SK-N-MC (cell line): ENCODE data around the gene IQCE.

Source experiments
- DNase-seq: peaks from one replicate; pipeline ENCODE4 v3.0.0-alpha.2; 2011; ENCODE audit warnings: low read depth, low spot score
- H3K27ac ChIP-seq: fragments of 200-600 bp; sonication (generic); 2 replicates; pipeline ENCODE4 v1.5.1; 2016; ENCODE audit warnings: mixed run types
- H3K36me3 ChIP-seq: fragments of 200-600 bp; sonication (generic); 2 replicates; pipeline ENCODE4 v1.6.1; 2017; ENCODE audit warnings: antibody characterized with exemption, low read length, mixed read lengths; ENCODE audit not compliant: insufficient read depth
- H3K4me3 ChIP-seq: fragments of 200-600 bp; sonication (generic); 2 replicates; pipeline ENCODE4 v1.5.1; 2016
- H3K9ac ChIP-seq: fragments of 200-600 bp; sonication (generic); 2 replicates; pipeline ENCODE4 v1.8.0; 2017; ENCODE audit warnings: mixed run types, mixed read lengths; ENCODE audit not compliant: insufficient read length
- H3K9me3 ChIP-seq: fragments of 200-600 bp; sonication (generic); 2 replicates; pipeline ENCODE4 v1.6.1; 2017; ENCODE audit warnings: low read depth, mild to moderate bottlenecking, antibody characterized with exemption, low read length, moderate library complexity, mixed read lengths
- EZH2 ChIP-seq: fragments of 200-600 bp; sonication (generic); IDR thresholded peaks from one replicate; pipeline ENCODE4 v1.6.1; 2017; ENCODE audit warnings: antibody characterized with exemption
- FOXP2 ChIP-seq: optimal IDR thresholded peaks from 2 replicates; pipeline ENCODE3; 2011; ENCODE audit warnings: mild to moderate bottlenecking, moderate library complexity; ENCODE audit not compliant: insufficient read depth; ENCODE audit errors: extremely low read length, control extremely low read depth
- POLR2AphosphoS5 ChIP-seq: IDR thresholded peaks from 2 replicates; pipeline ENCODE4 v1.6.1; 2012; ENCODE audit warnings: mild to moderate bottlenecking, low read depth, low read length, borderline replicate concordance

The IQCE gene

DNA sequence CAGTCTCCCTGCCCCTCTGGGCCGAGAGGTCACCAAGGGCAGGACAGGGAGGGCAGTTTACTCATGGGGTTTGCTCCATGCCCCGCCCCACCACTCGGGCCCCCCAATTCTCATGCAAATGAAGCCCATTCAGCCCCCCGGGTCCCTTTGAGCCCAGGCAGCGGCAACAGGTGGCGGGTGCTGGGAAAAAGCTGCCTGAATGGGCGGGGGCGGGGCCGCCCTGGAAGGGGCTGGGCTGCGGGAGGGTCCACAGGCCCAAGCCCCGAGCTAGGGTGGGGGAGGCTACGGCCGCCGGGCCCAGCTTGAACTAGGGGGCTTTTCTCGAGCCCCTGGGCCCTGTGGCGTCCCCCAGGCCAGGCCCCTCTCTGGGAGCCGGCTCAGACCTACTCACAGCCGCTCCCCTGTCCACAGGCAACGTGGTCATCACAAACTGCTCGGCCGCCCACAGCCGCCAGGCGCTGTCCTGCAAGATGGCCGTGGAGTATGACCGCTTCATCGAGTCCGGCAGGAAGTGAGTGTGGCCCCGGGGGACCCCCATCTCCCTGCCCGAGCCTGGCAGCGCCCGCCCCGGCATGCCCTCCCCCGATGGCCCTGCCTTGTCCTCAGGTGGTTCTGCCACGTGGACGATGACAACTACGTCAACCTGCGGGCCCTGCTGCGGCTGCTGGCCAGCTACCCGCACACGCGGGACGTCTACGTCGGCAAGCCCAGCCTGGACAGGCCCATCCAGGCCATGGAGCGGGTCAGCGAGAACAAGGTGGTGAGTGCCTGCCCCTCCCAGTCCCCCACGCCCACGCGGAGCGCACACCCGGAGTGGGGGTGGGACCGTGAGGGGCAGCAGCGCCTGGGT, 33.7 kb upstream of the IQCE start:
- Histone ChIP-seq H3K36me3 (no peaks in the 10 kb centered on the region), H3K4me3 (no peak overlapping the region), H3K9ac (no peak overlapping the region), H3K9me3 (no peaks in the 10 kb centered on the region), H3K27ac (no peak overlapping the region)
- DNase-seq, result no peak
- TF ChIP-seq POLR2AphosphoS5, result no peak
- TF ChIP-seq FOXP2, result no peak
- TF ChIP-seq EZH2, result no peak

DNA sequence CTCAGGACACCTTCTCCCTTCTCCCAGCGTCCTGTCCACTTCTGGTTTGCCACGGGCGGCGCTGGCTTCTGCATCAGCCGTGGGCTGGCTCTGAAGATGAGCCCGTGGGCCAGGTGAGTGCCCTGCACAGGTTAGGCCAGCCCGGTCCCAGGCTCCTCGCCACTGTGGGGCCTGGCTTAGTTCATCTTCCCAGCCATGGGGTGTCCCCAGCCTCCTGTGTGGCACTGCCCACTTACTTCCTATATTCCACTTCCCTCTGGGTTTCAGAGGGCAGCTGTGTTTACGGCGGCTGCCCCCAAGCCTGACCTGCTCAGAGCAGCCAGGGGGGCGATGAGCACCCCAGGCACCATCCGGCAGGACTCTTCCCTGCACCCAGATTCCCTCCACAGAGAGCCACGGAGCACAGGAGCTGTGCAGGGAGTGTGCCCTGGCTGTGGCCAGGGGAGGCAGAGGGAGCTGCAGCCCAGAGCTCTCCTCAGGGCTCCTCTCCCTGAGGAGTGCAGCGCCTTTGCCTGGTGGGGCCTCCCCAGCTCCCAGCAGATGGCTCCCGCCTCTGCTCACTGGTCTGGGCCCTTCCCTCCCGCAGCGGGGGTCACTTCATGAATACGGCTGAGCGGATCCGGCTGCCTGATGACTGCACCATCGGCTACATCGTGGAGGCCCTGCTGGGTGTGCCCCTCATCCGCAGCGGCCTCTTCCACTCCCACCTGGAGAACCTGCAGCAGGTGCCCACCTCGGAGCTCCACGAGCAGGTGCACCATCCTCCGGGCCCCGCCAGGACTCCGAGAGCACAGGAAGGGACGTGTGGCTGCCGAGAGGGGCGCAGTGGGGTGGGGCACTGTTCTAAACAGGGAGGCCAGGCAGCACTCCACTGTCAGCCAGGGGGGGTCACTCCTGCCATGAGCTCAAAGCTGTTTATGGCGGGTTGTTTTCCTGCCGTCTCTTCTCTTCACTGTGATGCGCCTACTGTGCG, 32.8 kb upstream of the IQCE start:
- TF ChIP-seq FOXP2 (no peak), EZH2 (no peak), POLR2AphosphoS5 (no peak)
- no peaks in the 10 kb centered on the region for H3K9me3 ChIP-seq
- H3K27ac ChIP-seq, result no peak overlapping the region
- H3K4me3 ChIP-seq, result no peak overlapping the region
- H3K9ac ChIP-seq, result no peak overlapping the region
- DNase-seq, result no peak
- no peaks in the 10 kb centered on the region for H3K36me3 ChIP-seq

DNA sequence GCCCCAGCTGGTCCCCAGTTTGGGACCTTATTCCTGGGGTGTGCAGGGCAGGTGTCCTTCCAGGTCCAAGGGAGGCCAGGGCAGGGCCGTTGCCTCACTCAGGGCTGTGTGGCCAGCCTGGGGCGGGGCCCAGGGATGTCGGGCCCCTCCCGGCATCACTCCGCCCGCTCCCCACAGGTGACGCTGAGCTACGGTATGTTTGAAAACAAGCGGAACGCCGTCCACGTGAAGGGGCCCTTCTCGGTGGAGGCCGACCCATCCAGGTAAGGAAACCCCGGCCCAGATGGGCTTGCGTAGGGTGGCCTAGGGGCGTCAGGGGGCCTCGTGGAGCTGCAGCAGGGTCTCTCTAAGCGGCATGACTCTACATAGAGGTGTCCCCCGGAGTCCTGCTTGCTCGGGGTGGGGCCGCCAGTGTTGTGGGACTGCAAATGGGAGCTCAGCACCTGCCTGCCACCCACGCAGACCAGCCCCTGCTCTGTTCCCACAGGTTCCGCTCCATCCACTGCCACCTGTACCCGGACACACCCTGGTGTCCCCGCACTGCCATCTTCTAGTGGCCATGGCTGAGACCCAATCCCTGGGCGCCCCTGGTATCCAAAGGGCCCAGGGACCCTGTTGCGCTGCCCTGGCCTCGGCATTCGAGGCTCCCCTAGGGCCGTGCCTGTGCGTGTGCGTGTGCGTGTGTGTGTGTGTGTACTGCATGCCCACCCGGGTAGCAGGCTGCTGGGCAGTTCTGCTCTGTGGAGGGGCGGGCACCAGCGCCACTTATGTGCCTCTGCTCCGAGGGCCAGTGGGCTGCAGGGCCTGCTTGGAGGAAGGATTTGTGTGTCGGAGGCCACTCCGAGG, 31.9 kb upstream of the IQCE start:
- DNase-seq, result no peak
- no peaks in the 10 kb centered on the region for H3K9me3 ChIP-seq
- no peaks in the 10 kb centered on the region for H3K36me3 ChIP-seq
- no peak overlapping the region for H3K4me3 ChIP-seq
- H3K27ac ChIP-seq, result no peak overlapping the region
- TF ChIP-seq EZH2 (no peak), FOXP2 (no peak), POLR2AphosphoS5 (no peak)
- H3K9ac ChIP-seq, result no peak overlapping the region

DNA sequence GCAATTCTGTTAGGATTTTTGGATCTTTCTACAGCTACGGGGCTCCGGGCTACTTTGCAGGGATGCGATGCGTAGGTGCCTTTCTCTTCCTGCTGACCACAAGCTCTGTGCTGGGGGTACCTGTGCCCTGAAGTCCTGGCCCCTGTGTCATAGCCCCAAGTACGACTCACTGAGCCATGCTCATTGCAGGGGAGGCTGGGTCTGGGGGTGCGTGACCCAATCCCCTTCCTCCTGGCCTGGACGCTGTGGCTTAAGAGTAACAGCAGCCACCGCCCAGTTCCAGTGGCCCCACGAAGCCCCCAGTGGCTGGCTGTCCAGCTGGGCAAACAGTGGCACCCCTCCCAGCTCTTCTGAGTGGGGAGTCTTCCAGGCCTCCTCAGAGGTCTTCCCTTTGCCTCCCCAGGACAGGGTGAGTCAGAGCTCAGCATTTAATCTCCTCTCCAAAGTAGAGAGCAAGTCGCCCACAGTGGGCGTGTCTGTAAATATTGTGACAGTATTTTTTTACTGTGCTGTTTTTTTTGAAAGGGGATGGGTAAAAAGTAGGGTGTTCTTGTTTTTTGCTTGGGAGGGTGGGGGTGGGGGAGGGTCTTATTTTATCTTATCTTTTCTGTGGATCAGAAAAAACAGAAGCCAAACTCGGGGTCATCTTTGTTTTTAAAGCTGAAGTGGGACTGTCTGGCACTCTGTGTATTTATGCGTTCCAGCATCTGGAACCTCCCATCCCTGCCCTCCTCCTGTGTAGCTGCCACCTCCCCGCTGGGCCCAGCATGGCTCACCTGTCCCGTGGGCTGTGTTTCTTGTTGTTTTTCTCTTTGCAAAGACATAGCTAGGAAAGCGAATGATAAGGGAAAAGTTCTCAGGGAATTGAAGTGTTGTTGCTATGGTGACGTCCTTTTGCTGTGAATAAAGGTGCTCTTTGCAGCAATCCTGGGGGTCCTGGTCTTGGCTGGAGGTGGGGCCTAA, 31.0 kb upstream of the IQCE start:
- no peaks in the 10 kb centered on the region for H3K9me3 ChIP-seq
- H3K4me3 ChIP-seq, result no peak overlapping the region
- H3K27ac ChIP-seq, result no peak overlapping the region
- no peaks in the 10 kb centered on the region for H3K36me3 ChIP-seq
- no peak for DNase-seq
- TF ChIP-seq EZH2 (no peak), FOXP2 (no peak), POLR2AphosphoS5 (no peak)
- no peak overlapping the region for H3K9ac ChIP-seq

DNA sequence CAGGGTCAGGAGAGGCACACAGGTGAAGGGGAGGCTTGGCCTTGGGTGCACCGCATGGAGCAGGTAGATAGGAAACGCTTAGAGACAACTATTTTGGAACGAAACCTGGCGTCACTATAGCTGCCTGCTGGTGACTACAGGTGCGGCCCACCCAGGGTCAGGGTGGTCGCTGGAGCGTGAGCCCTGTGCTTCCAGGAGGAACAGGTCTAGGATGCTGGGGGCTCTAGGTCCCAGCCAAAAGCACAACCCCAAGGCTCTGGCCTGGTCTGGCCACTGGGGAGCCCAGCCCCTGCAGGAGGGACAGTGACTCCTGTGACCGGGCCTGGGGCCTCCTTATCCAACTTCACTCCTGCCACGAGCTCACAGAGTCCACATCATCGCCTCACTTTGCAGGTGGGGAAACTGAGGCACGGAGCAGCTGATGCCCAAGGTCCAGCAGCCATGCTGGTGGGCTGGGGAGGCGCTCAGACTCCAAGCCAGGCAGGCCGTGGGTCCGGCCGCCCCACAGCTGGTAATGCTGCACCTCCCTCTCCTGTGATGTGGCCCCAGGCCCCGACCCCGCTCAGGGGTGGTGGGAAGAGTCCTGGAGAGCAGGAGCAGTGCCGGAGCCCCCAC, 30.2 kb upstream of the IQCE start:
- Histone ChIP-seq H3K36me3 (no peaks in the 10 kb centered on the region), H3K27ac (no peak overlapping the region), H3K9ac (no peak overlapping the region)

DNA sequence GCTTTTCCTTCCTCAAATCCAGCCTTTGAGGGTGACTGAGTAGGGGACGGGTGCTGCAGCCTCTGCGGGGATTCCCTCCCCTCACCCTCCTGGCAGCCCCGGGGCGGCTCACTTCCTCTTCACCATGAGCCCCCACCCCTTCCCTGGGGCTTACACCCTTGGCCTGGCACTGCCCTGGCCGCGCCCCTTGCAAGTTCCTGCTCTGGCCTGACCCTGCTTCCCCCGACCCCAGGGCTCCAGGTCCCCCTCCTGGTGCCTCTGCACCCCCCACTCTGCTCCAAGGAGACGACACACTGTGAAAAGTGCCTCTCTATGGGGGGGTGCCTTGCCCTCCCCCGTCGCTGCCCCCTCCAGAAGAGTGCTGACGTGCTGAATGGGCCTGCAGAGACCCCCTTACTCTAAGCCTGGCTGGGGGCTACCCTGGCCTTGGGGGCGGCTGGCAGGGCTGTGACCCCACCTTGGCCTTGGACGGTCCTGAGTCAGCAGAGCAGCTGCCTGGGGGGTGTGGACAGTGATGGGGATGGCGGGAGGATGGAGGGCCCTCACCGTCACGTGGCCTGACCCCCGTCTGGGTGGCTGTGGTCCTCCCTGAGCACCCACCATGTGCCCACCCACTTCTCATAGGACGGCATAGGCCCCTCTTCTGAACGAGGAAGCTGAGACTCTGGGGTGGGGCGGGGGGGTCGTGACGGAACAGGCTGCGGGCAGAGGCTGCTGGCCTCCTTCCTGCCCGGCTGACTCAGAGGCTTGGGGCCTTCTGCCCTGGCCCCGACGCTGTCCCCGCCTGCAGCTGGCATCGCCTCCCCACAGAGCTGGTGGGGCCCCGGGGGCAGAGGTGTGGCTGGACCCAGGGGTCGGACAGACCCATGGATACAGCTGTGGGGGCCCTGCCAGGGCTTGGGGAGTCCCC, 29.4 kb upstream of the IQCE start:
- H3K9ac ChIP-seq, result no peak overlapping the region
- no peaks in the 10 kb centered on the region for H3K9me3 ChIP-seq
- H3K27ac ChIP-seq, result no peak overlapping the region
- no peak overlapping the region for H3K4me3 ChIP-seq
- H3K36me3 ChIP-seq, result no peaks in the 10 kb centered on the region
- no peak for TF ChIP-seq FOXP2
- TF ChIP-seq EZH2, result no peak
- TF ChIP-seq POLR2AphosphoS5, result no peak
- DNase-seq, result no peak

More for the DNA sequence above, 30.2 kb upstream of the IQCE start:
- H3K9me3 ChIP-seq, result no peaks in the 10 kb centered on the region
- no peak for DNase-seq
- TF ChIP-seq EZH2 (no peak), FOXP2 (no peak), POLR2AphosphoS5 (no peak)
- H3K4me3 ChIP-seq, result no peak overlapping the region
